ENCODE results near the gene IPCEF1. TPM values are rescaled to one million over a fixed set of nuclear protein-coding genes. Genes with fewer than 3 reads are reported as not detected.
"Not testable (repeated sequence)": the region's sequence is repeated elsewhere in the genome, so short reads cannot be mapped to it uniquely, and the experiment has no call there.

IPCEF1 gene
- total RNA-seq, 1 experiment from 2014 or later = 1.9 TPM

DNA sequence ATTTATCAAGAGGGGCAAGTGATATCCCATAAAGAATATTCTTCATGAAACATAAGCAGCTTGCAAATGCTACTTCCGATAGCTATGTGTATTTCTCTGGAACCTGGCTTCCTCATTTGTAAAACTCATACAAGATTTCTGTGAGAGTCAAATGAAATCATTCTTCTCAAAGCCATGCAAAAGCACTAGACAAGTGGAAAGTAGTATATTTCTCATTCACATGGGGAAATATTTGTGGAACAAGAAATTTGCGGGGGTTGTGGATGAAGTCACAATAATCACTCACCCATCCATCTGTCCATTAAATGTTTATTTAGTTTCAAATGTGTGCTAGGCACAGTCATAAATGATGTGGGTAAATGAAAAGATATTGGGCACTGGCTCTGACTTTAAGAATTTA is 150.5 kb downstream of the IPCEF1 start:
- Histone ChIP-seq H3K36me3 (ENCODE audit: control insufficient read depth, insufficient read depth, low read length) (no peaks in the 10 kb centered on the region), H3K9me3 (no peaks in the 10 kb centered on the region), H3K4me1 (no peaks in the 10 kb centered on the region), H3K27me3 (replicated peaks; ENCODE audit: control insufficient read depth, insufficient read depth, low read length) (no peaks in the 10 kb centered on the region), H3K4me3 (ENCODE audit: low read depth, low read length) (no peak overlapping the region)
- TF ChIP-seq, protein P1, sequence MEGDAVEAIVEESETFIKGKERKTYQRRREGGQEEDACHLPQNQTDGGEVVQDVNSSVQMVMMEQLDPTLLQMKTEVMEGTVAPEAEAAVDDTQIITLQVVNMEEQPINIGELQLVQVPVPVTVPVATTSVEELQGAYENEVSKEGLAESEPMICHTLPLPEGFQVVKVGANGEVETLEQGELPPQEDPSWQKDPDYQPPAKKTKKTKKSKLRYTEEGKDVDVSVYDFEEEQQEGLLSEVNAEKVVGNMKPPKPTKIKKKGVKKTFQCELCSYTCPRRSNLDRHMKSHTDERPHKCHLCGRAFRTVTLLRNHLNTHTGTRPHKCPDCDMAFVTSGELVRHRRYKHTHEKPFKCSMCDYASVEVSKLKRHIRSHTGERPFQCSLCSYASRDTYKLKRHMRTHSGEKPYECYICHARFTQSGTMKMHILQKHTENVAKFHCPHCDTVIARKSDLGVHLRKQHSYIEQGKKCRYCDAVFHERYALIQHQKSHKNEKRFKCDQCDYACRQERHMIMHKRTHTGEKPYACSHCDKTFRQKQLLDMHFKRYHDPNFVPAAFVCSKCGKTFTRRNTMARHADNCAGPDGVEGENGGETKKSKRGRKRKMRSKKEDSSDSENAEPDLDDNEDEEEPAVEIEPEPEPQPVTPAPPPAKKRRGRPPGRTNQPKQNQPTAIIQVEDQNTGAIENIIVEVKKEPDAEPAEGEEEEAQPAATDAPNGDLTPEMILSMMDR (IDR thresholded peaks at IDR 0.05; ENCODE audit: insufficient read depth in 1 of 2, low read depth in 1 of 2, low read length in 1 of 2, severe bottlenecking in 1 of 2, unreplicated experiment in 1 of 2) = no peak
- DNase-seq = no peak
- intact Hi-C loops (cut with micrococcal nuclease; ENCODE audit: unreplicated experiment) = no loop called here
- H3K27ac Mint-ChIP-seq (ENCODE audit: unreplicated experiment) = no peak overlapping the region
- no peaks in the 10 kb centered on the region for H3K36me3 Mint-ChIP-seq (ENCODE audit: insufficient read depth, unreplicated experiment)
- H3K4me3 Mint-ChIP-seq (ENCODE audit: unreplicated experiment) = no peak overlapping the region
- H3K9me3 Mint-ChIP-seq (ENCODE audit: unreplicated experiment) = no peaks in the 10 kb centered on the region
- ChIA-PET POLR2A (no interaction called here), CTCF (no interaction called here)
- BruUV-seq (replicated peaks) = no TSS peak
- no peaks in the 10 kb centered on the region for H3K4me1 Mint-ChIP-seq (ENCODE audit: low read depth, unreplicated experiment)
- H3K27me3 Mint-ChIP-seq (ENCODE audit: insufficient read depth, unreplicated experiment) = peaks cover 7% of the 10 kb centered on the region

DNA sequence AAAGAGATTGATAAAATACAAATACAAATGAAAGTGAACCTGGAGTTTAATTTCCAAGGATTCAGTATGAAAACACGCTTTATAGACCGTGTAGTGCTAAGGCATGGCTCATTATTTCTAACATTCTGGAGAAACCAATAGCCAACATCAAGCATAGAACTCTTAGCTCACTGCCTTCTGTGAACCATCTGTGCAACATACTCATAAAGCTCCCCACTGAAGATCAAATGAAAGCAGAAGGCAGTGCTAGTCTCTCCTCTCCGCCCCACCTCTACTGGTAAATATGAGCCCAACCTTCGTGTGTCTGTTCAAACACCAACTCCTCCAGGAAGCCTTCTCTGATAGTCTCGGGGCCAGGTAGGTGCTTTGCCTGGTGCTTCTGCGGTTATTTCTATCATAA is 153.6 kb downstream of the IPCEF1 start:
- no peak overlapping the region for H3K4me3 ChIP-seq (ENCODE audit: low read depth, low read length)
- H3K9me3 ChIP-seq = no peaks in the 10 kb centered on the region
- TF ChIP-seq, protein P1 (IDR thresholded peaks at IDR 0.05; ENCODE audit: insufficient read depth in 1 of 2, low read depth in 1 of 2, low read length in 1 of 2, severe bottlenecking in 1 of 2, unreplicated experiment in 1 of 2) = no peak
- Mint-ChIP-seq H3K27ac (ENCODE audit: unreplicated experiment) (no peak overlapping the region), H3K4me3 (ENCODE audit: unreplicated experiment) (no peak overlapping the region), H3K4me1 (ENCODE audit: low read depth, unreplicated experiment) (no peaks in the 10 kb centered on the region), H3K9me3 (ENCODE audit: unreplicated experiment) (no peaks in the 10 kb centered on the region), H3K27me3 (ENCODE audit: insufficient read depth, unreplicated experiment) (peaks cover 7% of the 10 kb centered on the region), H3K36me3 (ENCODE audit: insufficient read depth, unreplicated experiment) (no peaks in the 10 kb centered on the region)
- BruUV-seq (replicated peaks) = no TSS peak
- ChIA-PET POLR2A (no interaction called here), CTCF (no interaction called here)
- no peak for DNase-seq
- no peaks in the 10 kb centered on the region for H3K27me3 ChIP-seq (replicated peaks; ENCODE audit: control insufficient read depth, insufficient read depth, low read length)
- intact Hi-C loops (cut with micrococcal nuclease; ENCODE audit: unreplicated experiment) = no loop called here
- H3K36me3 ChIP-seq (ENCODE audit: control insufficient read depth, insufficient read depth, low read length) = no peaks in the 10 kb centered on the region
- H3K4me1 ChIP-seq = no peaks in the 10 kb centered on the region

DNA sequence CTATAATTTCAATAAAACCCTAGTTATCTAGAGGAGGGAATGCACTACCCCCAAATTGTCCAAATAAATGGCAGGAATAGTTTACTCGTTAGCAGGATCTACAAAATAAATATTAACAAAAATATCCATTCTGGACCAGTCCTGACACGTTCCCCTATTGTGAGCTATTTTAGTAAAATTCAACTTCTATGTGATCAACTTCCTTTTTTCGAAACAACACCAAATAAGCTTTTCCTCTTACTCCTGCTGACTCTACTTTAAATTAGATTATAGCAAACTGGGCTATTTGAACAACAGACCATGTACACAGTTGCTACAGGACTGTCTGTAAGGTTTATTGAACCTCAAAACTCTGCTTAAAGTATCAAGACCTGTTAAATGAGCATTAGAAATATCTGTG is 154.3 kb downstream of the IPCEF1 start:
- H3K4me1 Mint-ChIP-seq (ENCODE audit: low read depth, unreplicated experiment) = no peaks in the 10 kb centered on the region
- H3K4me3 ChIP-seq (ENCODE audit: low read depth, low read length) = no peak overlapping the region
- no peaks in the 10 kb centered on the region for H3K4me1 ChIP-seq
- H3K27ac Mint-ChIP-seq (ENCODE audit: unreplicated experiment) = no peak overlapping the region
- POLR2A ChIA-PET = no interaction called here
- no peaks in the 10 kb centered on the region for H3K9me3 Mint-ChIP-seq (ENCODE audit: unreplicated experiment)
- TF ChIP-seq, protein P1 (IDR thresholded peaks at IDR 0.05; ENCODE audit: insufficient read depth in 1 of 2, low read depth in 1 of 2, low read length in 1 of 2, severe bottlenecking in 1 of 2, unreplicated experiment in 1 of 2) = no peak
- no peak overlapping the region for H3K4me3 Mint-ChIP-seq (ENCODE audit: unreplicated experiment)
- no peaks in the 10 kb centered on the region for H3K36me3 Mint-ChIP-seq (ENCODE audit: insufficient read depth, unreplicated experiment)
- H3K9me3 ChIP-seq = no peaks in the 10 kb centered on the region
- peaks cover 7% of the 10 kb centered on the region for H3K27me3 Mint-ChIP-seq (ENCODE audit: insufficient read depth, unreplicated experiment)
- no TSS peak for BruUV-seq (replicated peaks)
- H3K36me3 ChIP-seq (ENCODE audit: control insufficient read depth, insufficient read depth, low read length) = no peaks in the 10 kb centered on the region
- intact Hi-C loops (cut with micrococcal nuclease; ENCODE audit: unreplicated experiment) = no loop called here
- no peak for DNase-seq
- CTCF ChIA-PET = no interaction called here
- H3K27me3 ChIP-seq (replicated peaks; ENCODE audit: control insufficient read depth, insufficient read depth, low read length) = no peaks in the 10 kb centered on the region

DNA sequence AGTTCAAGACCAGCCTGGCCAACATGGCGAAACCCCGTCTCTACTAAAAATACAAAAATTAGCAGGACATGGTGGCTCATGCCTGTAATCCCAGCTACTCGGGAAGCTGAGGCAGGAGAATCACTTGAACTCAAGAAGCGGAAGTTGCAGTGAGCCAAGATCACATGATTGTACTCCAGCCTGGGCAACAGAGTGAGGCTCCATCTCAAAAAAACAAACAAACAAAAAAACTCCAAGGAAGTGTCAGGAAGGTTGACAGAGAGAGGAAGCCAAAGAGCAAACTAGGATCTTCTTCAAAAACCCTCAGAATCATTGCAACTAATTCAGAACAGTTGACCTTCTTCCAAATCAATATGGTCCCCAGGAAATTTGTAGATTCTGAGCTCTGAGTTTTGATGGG is 154.9 kb downstream of the IPCEF1 start:
- CTCF ChIA-PET; BruUV-seq (replicated peaks); intact Hi-C loops (cut with micrococcal nuclease; ENCODE audit: unreplicated experiment): not testable (repeated sequence)

More for the DNA sequence above, 154.9 kb downstream of the IPCEF1 start:
- H3K27me3 ChIP-seq (replicated peaks; ENCODE audit: control insufficient read depth, insufficient read depth, low read length); H3K27ac Mint-ChIP-seq (ENCODE audit: unreplicated experiment); H3K36me3 ChIP-seq (ENCODE audit: control insufficient read depth, insufficient read depth, low read length); H3K9me3 ChIP-seq; H3K4me3 ChIP-seq (ENCODE audit: low read depth, low read length); H3K27me3 Mint-ChIP-seq (ENCODE audit: insufficient read depth, unreplicated experiment); H3K4me3 Mint-ChIP-seq (ENCODE audit: unreplicated experiment); H3K4me1 Mint-ChIP-seq (ENCODE audit: low read depth, unreplicated experiment); DNase-seq; H3K36me3 Mint-ChIP-seq (ENCODE audit: insufficient read depth, unreplicated experiment); POLR2A ChIA-PET; H3K9me3 Mint-ChIP-seq (ENCODE audit: unreplicated experiment); H3K4me1 ChIP-seq: not testable (repeated sequence)
